Measurements from ENCODE around the gene ANKHD1.

DNA sequence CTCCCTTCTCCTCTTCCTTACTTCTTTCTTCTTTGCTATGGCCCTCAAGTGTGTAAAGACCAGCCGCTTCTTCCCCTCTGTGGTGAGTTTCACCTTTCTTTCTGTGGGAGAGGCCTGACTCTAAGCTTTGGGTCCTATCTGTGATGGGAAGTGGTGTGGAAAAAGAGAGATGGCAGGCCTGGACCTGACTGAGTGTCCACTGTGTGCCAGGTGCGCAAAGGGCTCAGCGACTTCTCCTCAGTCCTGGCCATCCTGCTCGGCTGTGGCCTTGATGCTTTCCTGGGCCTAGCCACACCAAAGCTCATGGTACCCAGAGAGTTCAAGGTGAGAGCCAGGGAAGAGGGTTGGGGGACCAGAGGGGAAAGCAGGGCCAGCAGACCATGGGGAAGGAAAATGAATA, 35.7 kb upstream of the ANKHD1 start:
- no peak for TF ChIP-seq CTCF (IDR thresholded peaks at IDR 0.05)
- TF ChIP-seq POLR2A (IDR thresholded peaks at IDR 0.05) = no peak
- TF ChIP-seq POLR2AphosphoS5 (IDR thresholded peaks at IDR 0.05) = no peak

Data from prostate gland (tissue), 2 donors.